ENCODE data around the gene PTPRN2. TPM values are rescaled to one million over a fixed set of nuclear protein-coding genes. Genes with fewer than 3 reads are reported as not detected.
"Not testable (repeated sequence)": the region's sequence is repeated elsewhere in the genome, so short reads cannot be mapped to it uniquely, and the experiment has no call there.

PTPRN2 gene
- total and polyA plus RNA-seq, 9 of the 15 experiments (the other 6 are each of a cell fraction or from before 2014, with no cell fraction given), result not detected

GRCh38 chr7:157734676-157735640 is 852.7 kb downstream of the PTPRN2 start:
- TF ChIP-seq MTF1 (CRISPR knock-in tag; IDR thresholded peaks at IDR 0.05; ENCODE audit: borderline replicate concordance) (no peak), SRSF3 (IDR thresholded peaks at IDR 0.05; ENCODE audit: insufficient read depth, low read length) (no peak), ZNF324 (CRISPR knock-in tag; IDR thresholded peaks at IDR 0.05) (no peak)
- no peak for ATAC-seq
- in situ Hi-C loops (cut with MboI), result no loop called here

DNA sequence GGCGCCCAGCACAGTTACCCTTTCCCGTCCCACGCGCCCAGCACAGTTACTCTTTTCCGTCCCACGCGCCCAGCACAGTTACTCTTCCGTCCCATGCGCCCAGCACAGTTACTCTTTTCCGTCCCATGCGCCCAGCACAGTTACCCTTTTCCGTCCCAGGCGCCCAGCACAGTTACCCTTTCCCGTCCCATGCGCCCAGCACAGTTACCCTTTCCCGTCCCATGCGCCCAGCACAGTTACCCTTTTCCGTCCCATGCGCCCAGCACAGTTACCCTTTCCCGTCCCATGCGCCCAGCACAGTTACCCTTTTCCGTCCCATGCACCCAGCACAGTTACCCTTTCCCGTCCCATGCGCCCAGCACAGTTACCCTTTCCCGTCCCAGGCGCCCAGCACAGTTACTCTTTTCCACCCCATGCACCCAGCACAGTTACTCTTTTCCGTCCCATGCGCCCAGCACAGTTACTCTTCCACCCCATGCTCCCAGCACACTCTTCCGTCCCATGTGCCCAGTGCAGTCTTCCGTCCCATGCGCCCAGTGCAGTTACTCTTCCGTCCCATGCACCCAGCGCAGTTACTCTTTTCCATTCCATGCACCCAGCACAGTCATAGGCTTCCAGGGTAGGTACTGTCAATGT is 853.7 kb downstream of the PTPRN2 start:
- POLR2A ChIA-PET; H3K27ac ChIP-seq (ENCODE audit: extremely low read depth, low read depth, low read length); BruUV-seq (replicated peaks); CTCF ChIA-PET (ENCODE audit: low intra/inter-chr PET ratio); H3K9me3 ChIP-seq (replicated peaks; ENCODE audit: control insufficient read depth, insufficient read depth, low read depth, low read length); H3K4me3 ChIP-seq; DNase-seq (ENCODE audit: extremely low read depth in 1 of 4, low spot score in 3 of 4); H3K4me2 ChIP-seq (ENCODE audit: insufficient read depth, low read length); H2AFZ ChIP-seq (ENCODE audit: low read depth, low read length); H3K4me1 ChIP-seq (replicated peaks in 1 of 2; ENCODE audit: control insufficient read depth in 2 of 2, insufficient read depth in 2 of 2, low read length in 2 of 2); H3K36me3 ChIP-seq (ENCODE audit: control insufficient read depth, insufficient read depth, low read length); intact Hi-C loops (cut with micrococcal nuclease); in situ Hi-C loops (cut with MboI); ATAC-seq; H3K79me2 ChIP-seq (ENCODE audit: control insufficient read depth, insufficient read depth, low read length); H3K9ac ChIP-seq (ENCODE audit: insufficient read depth in 1 of 2, low read depth in 2 of 2, low read length in 2 of 2); H3K9me1 ChIP-seq (ENCODE audit: control insufficient read depth, insufficient read depth, low read length); FAIRE-seq: not testable (repeated sequence)
- 9% methylated on average over 24 of the region's 33 CpGs for WGBS (ENCODE audit: insufficient coverage, low coverage, missing lambda C conversion rate)
- peaks cover 18 to 53% of the 10 kb centered on the region in 2 experiments; a peak in 4 of 5 replicates for H3K27me3 ChIP-seq (ENCODE audit: control insufficient read depth in 2 of 2, insufficient read depth in 2 of 2, low read length in 2 of 2)
- H4K20me1 ChIP-seq (replicated peaks; ENCODE audit: control insufficient read depth, insufficient read depth, low read length), result peaks cover 11% of the 10 kb centered on the region

More at GRCh38 chr7:157734676-157735640, 852.7 kb downstream of the PTPRN2 start:
- Histone ChIP-seq H3K36me3 (ENCODE audit: control insufficient read depth, insufficient read depth, low read length) (no peaks in the 10 kb centered on the region), H3K9me1 (ENCODE audit: control insufficient read depth, insufficient read depth, low read length) (no peaks in the 10 kb centered on the region), H2AFZ (ENCODE audit: low read depth, low read length) (no peak overlapping the region), H3K4me1 (replicated peaks in 1 of 2; ENCODE audit: control insufficient read depth in 2 of 2, insufficient read depth in 2 of 2, low read length in 2 of 2) (peaks cover 0 to 4% of the 10 kb centered on the region in 2 experiments; a peak in 1 of 5 replicates), H4K20me1 (replicated peaks; ENCODE audit: control insufficient read depth, insufficient read depth, low read length) (peaks cover 5% of the 10 kb centered on the region; the same call in 1 of the 2 replicates), H3K27me3 (ENCODE audit: control insufficient read depth in 2 of 2, insufficient read depth in 2 of 2, low read length in 2 of 2) (peaks cover 24 to 59% of the 10 kb centered on the region in 2 experiments; a peak in 4 of 5 replicates), H3K4me3 (no peak overlapping the region), H3K9ac (ENCODE audit: insufficient read depth in 1 of 2, low read depth in 2 of 2, low read length in 2 of 2) (no peak overlapping the region), H3K27ac (ENCODE audit: extremely low read depth, low read depth, low read length) (no peak overlapping the region), H3K9me3 (replicated peaks; ENCODE audit: control insufficient read depth, insufficient read depth, low read depth, low read length) (no peaks in the 10 kb centered on the region), H3K4me2 (ENCODE audit: insufficient read depth, low read length) (no peak overlapping the region), H3K79me2 (ENCODE audit: control insufficient read depth, insufficient read depth, low read length) (no peaks in the 10 kb centered on the region)
- intact Hi-C loops (cut with micrococcal nuclease), result no loop called here
- no peak for FAIRE-seq
- no peak for DNase-seq (ENCODE audit: extremely low read depth in 1 of 4, low spot score in 3 of 4)
- ChIA-PET CTCF (ENCODE audit: low intra/inter-chr PET ratio) (no interaction called here), POLR2A (no interaction called here)
- no TSS peak for BruUV-seq (replicated peaks)
- WGBS (ENCODE audit: insufficient coverage, low coverage, missing lambda C conversion rate), result 1% methylated on average over 28 of the region's 28 CpGs
